K562 (cell line): ENCODE results near the gene CST6. TPM values are rescaled to one million over a fixed set of nuclear protein-coding genes. Genes with fewer than 3 reads are reported as not detected.
A peak's percentile ranks its signal among the peaks of the same experiment; 100 is the strongest.

Experiments used
- CHAMP1 ChIP-seq: fragments of 450-650 bp; IDR thresholded peaks from 2 replicates; pipeline ENCODE4 v1.6.1; 2016; ENCODE audit warnings: mild to moderate bottlenecking
- CHCHD3 ChIP-seq: fragments of 250-450 bp; sonication (Bioruptor Pico); IDR thresholded peaks from 2 replicates; pipeline ENCODE4 v2.1.2; 2022; ENCODE audit warnings: mild to moderate bottlenecking
- COPS2 ChIP-seq: fragments of 450-650 bp; conservative IDR thresholded peaks from 2 replicates; pipeline ENCODE4 v1.6.1; 2016; ENCODE audit warnings: mild to moderate bottlenecking, moderate library complexity
- ELF4 ChIP-seq: fragments of 450-650 bp; formaldehyde crosslinking; IDR thresholded peaks from 2 replicates; pipeline ENCODE4 v1.4.0; 2022; ENCODE audit warnings: missing genetic modification characterization
- HBP1 ChIP-seq: fragments of 450-650 bp; formaldehyde crosslinking; IDR thresholded peaks from 2 replicates; pipeline ENCODE4 v1.4.0; 2022; ENCODE audit warnings: missing genetic modification characterization
- HIVEP1 ChIP-seq: fragments of 250-450 bp; sonication (Bioruptor Pico); IDR thresholded peaks from 2 replicates; pipeline ENCODE4 v1.4.0; 2020; ENCODE audit warnings: mild to moderate bottlenecking
- IRF9 ChIP-seq: fragments of 450-650 bp; IDR thresholded peaks from 2 replicates; pipeline ENCODE4 v1.6.1; 2016; ENCODE audit warnings: missing biosample characterization, missing genetic modification characterization
- KLF1 ChIP-seq: fragments of 450-650 bp; IDR thresholded peaks from 2 replicates; pipeline ENCODE4 v1.6.1; 2016; ENCODE audit warnings: missing genetic modification characterization, missing compliant biosample characterization
- MAFK ChIP-seq: IDR thresholded peaks from 2 replicates; pipeline ENCODE4 v1.6.1; 2011; ENCODE audit warnings: low read length, improper control_type of control experiment
- MYBL2 ChIP-seq, 2 experiments: fragments of 450-650 bp in 1 of 2; sonication (generic) in 1 of 2; formaldehyde crosslinking in 1 of 2; IDR thresholded peaks; 2 replicates each; pipeline versions ENCODE4 v1.6.1 to v1.8.1; 2017 to 2022; ENCODE audit warnings: borderline replicate concordance in 1 of 2, inconsistent platforms in 1 of 2, low read depth in 1 of 2, mild to moderate bottlenecking in 1 of 2, missing genetic modification reagents in 1 of 2, moderate library complexity in 1 of 2
- PRDM10 ChIP-seq: fragments of 450-650 bp; IDR thresholded peaks from 2 replicates; pipeline ENCODE4 v1.6.1; 2018; ENCODE audit not compliant: partially characterized antibody
- TFE3 ChIP-seq: fragments of 450-650 bp; formaldehyde crosslinking; IDR thresholded peaks from 2 replicates; pipeline ENCODE4 v1.4.0; 2020; ENCODE audit warnings: mild to moderate bottlenecking, mixed read lengths
- ZBTB33 ChIP-seq: sonication (generic); formaldehyde crosslinking; IDR thresholded peaks from 2 replicates; pipeline ENCODE4 v1.8.1; 2023; ENCODE audit warnings: mild to moderate bottlenecking, missing genetic modification reagents
- ZNF707 ChIP-seq: fragments of 250-450 bp; sonication (Bioruptor Pico); conservative IDR thresholded peaks from 2 replicates; pipeline ENCODE4 v1.8.0; 2022; ENCODE audit warnings: inconsistent platforms, mild to moderate bottlenecking, moderate library complexity
- polyA plus RNA-seq, 8 experiments: library from polyadenylated mRNA; depleted of rRNA in 4 of 8; stranded (reverse) in 5 of 8; unstranded in 3 of 8; fragments of >200 nt; fragmentation: Nextera tagmentation in 2 of 8; fragmentation: Illumina TruSeq in 1 of 8; extraction: Ambion mirVana in 2 of 8; extraction: Trizol in 1 of 8; gene quantifications; 2 replicates each; pipeline versions ENCODE4 v1.2.1 to v1.2.3, GENCODE V29; 2011 to 2014; ENCODE audit warnings: inconsistent platforms in 1 of 8, missing spikeins in 1 of 8
- total RNA-seq, 7 experiments: library from RNA; depleted of rRNA in 6 of 7; stranded (reverse); fragments of >200 nt in 6 of 7; fragmentation: Illumina TruSeq in 2 of 7; extraction: Trizol in 2 of 7; gene quantifications; 2 replicates each; pipeline versions ENCODE4 v1.2.1 to v1.2.3, GENCODE V29; 2011 to 2021; ENCODE audit warnings: low replicate concordance in 1 of 7

CST6 gene
- total and polyA plus RNA-seq, 9 of the 15 experiments (the other 6 are each of a cell fraction or from before 2014, with no cell fraction given), result not detected

- TF ChIP-seq IRF9 (tag) (no peak), CHAMP1 (no peak), MYBL2 (IDR thresholded peaks at IDR 0.05; ENCODE audit: low read depth) (no peak), MYBL2 (CRISPR knock-in tag; IDR thresholded peaks at IDR 0.05; ENCODE audit: borderline replicate concordance) (no peak), TFE3 (CRISPR knock-in tag) (no peak), ZBTB33 (CRISPR knock-in tag) (peak; percentile 86), CHCHD3 (CRISPR knock-in tag) (no peak), KLF1 (no peak), ELF4 (CRISPR knock-in tag) (no peak), PRDM10 (peak; percentile 21), HBP1 (CRISPR knock-in tag) (no peak), HIVEP1 (no peak), COPS2 (no peak), ZNF707 (no peak), MAFK (no peak)
Observed at GRCh38 chr11:66022401-66023185, 10.8 kb downstream of the CST6 start (continued).
